ENCODE results near the gene CSNK1A1. TPM values are rescaled to one million over a fixed set of nuclear protein-coding genes. Genes with fewer than 3 reads are reported as not detected.
"Not testable (repeated sequence)": the region's sequence is repeated elsewhere in the genome, so short reads cannot be mapped to it uniquely, and the experiment has no call there.

The CSNK1A1 gene
- polyA plus RNA-seq, 3 donors, result 75.7 to 131 (median 103) TPM

- no peaks in the 10 kb centered on the region for H3K36me3 Mint-ChIP-seq
- Histone ChIP-seq H3K27ac (ENCODE audit: low read depth in 1 of 2, low read length in 2 of 2) (no peak overlapping the region), H3K36me3 (replicated peaks in 1 of 2; ENCODE audit: control insufficient read depth in 1 of 2, insufficient read depth in 2 of 2, low read length in 2 of 2) (no peaks in the 10 kb centered on the region), H3K4me2 (replicated peaks; ENCODE audit: extremely low read depth, low read length, poor library complexity, severe bottlenecking) (no peak overlapping the region), H3K27me3 (ENCODE audit: control insufficient read depth in 2 of 2, insufficient read depth in 2 of 2, low read length in 2 of 2) (no peaks in the 10 kb centered on the region), H3K4me3 (replicated peaks in 1 of 3; ENCODE audit: low read depth in 2 of 3, low read length in 3 of 3) (no peak overlapping the region), H3K9me3 (replicated peaks in 1 of 2; ENCODE audit: control insufficient read depth in 1 of 2, insufficient read depth in 1 of 2, low read length in 2 of 2) (peaks cover 5% of the 10 kb centered on the region in 2 donors), H2AFZ (ENCODE audit: insufficient read depth, low read depth, low read length, poor library complexity, severe bottlenecking) (no peak overlapping the region), H3K4me1 (ENCODE audit: control insufficient read depth in 1 of 2, insufficient read depth in 2 of 2, low read length in 2 of 2) (no peaks in the 10 kb centered on the region), H3K9ac (ENCODE audit: insufficient read depth, low read length, poor library complexity, severe bottlenecking) (no peak overlapping the region), H4K20me1 (ENCODE audit: insufficient read depth, low read length) (no peaks in the 10 kb centered on the region), H3K79me2 (ENCODE audit: insufficient read depth, low read length) (no peaks in the 10 kb centered on the region)
- TF ChIP-seq CTCF (IDR thresholded peaks at IDR 0.05), result no peak
- no peak overlapping the region for H3K27ac Mint-ChIP-seq
- peaks cover 2 to 6% (median 4%) of the 10 kb centered on the region in 7 donors for H3K9me3 Mint-ChIP-seq
- peaks cover 2 to 10% (median 2%) of the 10 kb centered on the region in 3 donors for H3K27me3 Mint-ChIP-seq (ENCODE audit: low read depth in 3 of 3)
- intact Hi-C loops (cut with micrococcal nuclease), result no loop called here
- no peak overlapping the region for H3K4me3 Mint-ChIP-seq
- H3K4me1 Mint-ChIP-seq, result peaks cover 2% of the 10 kb centered on the region
- DNase-seq, result no peak
- no CpG with 5 or more reads among the region's 4 CpGs for WGBS (ENCODE audit: insufficient coverage)
These were observed 48.1 kb upstream of the CSNK1A1 start for GRCh38 chr5:149599375-149599774.

- Mint-ChIP-seq H3K27me3 (ENCODE audit: low read depth in 3 of 3) (peaks cover 2 to 8% (median 2%) of the 10 kb centered on the region in 3 donors), H3K36me3 (no peaks in the 10 kb centered on the region), H3K27ac (no peak overlapping the region), H3K4me1 (peaks cover 2% of the 10 kb centered on the region), H3K9me3 (peaks cover 2 to 6% (median 4%) of the 10 kb centered on the region in 7 donors), H3K4me3 (no peak overlapping the region)
- no peak for TF ChIP-seq CTCF (IDR thresholded peaks at IDR 0.05)
- Histone ChIP-seq H3K79me2 (ENCODE audit: insufficient read depth, low read length) (no peaks in the 10 kb centered on the region), H3K27me3 (ENCODE audit: control insufficient read depth in 2 of 2, insufficient read depth in 2 of 2, low read length in 2 of 2) (no peaks in the 10 kb centered on the region), H2AFZ (ENCODE audit: insufficient read depth, low read depth, low read length, poor library complexity, severe bottlenecking) (no peak overlapping the region), H3K9me3 (replicated peaks in 1 of 2; ENCODE audit: control insufficient read depth in 1 of 2, insufficient read depth in 1 of 2, low read length in 2 of 2) (peaks cover 5% of the 10 kb centered on the region in 2 donors), H3K4me2 (replicated peaks; ENCODE audit: extremely low read depth, low read length, poor library complexity, severe bottlenecking) (no peak overlapping the region), H3K27ac (ENCODE audit: low read depth in 1 of 2, low read length in 2 of 2) (no peak overlapping the region), H3K36me3 (replicated peaks in 1 of 2; ENCODE audit: control insufficient read depth in 1 of 2, insufficient read depth in 2 of 2, low read length in 2 of 2) (no peaks in the 10 kb centered on the region), H3K4me3 (replicated peaks in 1 of 3; ENCODE audit: low read depth in 2 of 3, low read length in 3 of 3) (no peak overlapping the region), H4K20me1 (ENCODE audit: insufficient read depth, low read length) (no peaks in the 10 kb centered on the region), H3K9ac (ENCODE audit: insufficient read depth, low read length, poor library complexity, severe bottlenecking) (no peak overlapping the region), H3K4me1 (ENCODE audit: control insufficient read depth in 1 of 2, insufficient read depth in 2 of 2, low read length in 2 of 2) (no peaks in the 10 kb centered on the region)
- intact Hi-C loops (cut with micrococcal nuclease), result no loop called here
- DNase-seq, result no peak
- 82% methylated on average over 2 of the region's 3 CpGs for WGBS (ENCODE audit: insufficient coverage)
These were observed 47.7 kb upstream of the CSNK1A1 start for GRCh38 chr5:149598966-149599365.

GRCh38 chr5:149598234-149598633 is 47.0 kb upstream of the CSNK1A1 start:
- H3K36me3 Mint-ChIP-seq; H2AFZ ChIP-seq (ENCODE audit: insufficient read depth, low read depth, low read length, poor library complexity, severe bottlenecking); H3K27me3 ChIP-seq (ENCODE audit: control insufficient read depth in 2 of 2, insufficient read depth in 2 of 2, low read length in 2 of 2); H3K36me3 ChIP-seq (replicated peaks in 1 of 2; ENCODE audit: control insufficient read depth in 1 of 2, insufficient read depth in 2 of 2, low read length in 2 of 2); H3K4me1 ChIP-seq (ENCODE audit: control insufficient read depth in 1 of 2, insufficient read depth in 2 of 2, low read length in 2 of 2); H3K9me3 ChIP-seq (replicated peaks in 1 of 2; ENCODE audit: control insufficient read depth in 1 of 2, insufficient read depth in 1 of 2, low read length in 2 of 2); H3K4me1 Mint-ChIP-seq; DNase-seq; H3K27me3 Mint-ChIP-seq (ENCODE audit: low read depth in 3 of 3); H3K9me3 Mint-ChIP-seq; H3K4me3 ChIP-seq (replicated peaks in 1 of 3; ENCODE audit: low read depth in 2 of 3, low read length in 3 of 3); H3K4me3 Mint-ChIP-seq; intact Hi-C loops (cut with micrococcal nuclease); H3K79me2 ChIP-seq (ENCODE audit: insufficient read depth, low read length); H3K4me2 ChIP-seq (replicated peaks; ENCODE audit: extremely low read depth, low read length, poor library complexity, severe bottlenecking); H4K20me1 ChIP-seq (ENCODE audit: insufficient read depth, low read length); H3K9ac ChIP-seq (ENCODE audit: insufficient read depth, low read length, poor library complexity, severe bottlenecking): not testable (repeated sequence)
- peak overlapping the region in 6 of 7 donors; percentile 15 to 72 (median 58) for H3K27ac Mint-ChIP-seq
- 100% methylated on average over 1 of the region's 2 CpGs for WGBS (ENCODE audit: insufficient coverage)
- peak overlapping the region in 1 of 2 donors; percentile 15 for H3K27ac ChIP-seq (ENCODE audit: low read depth in 1 of 2, low read length in 2 of 2)
